HG03139 (cell line): ENCODE results near the gene GAPVD1.
"Not testable (repeated sequence)": the region's sequence is repeated elsewhere in the genome, so short reads cannot be mapped to it uniquely, and the experiment has no call there.

ENCODE experiments used
- ATAC-seq: cut with Tn5 transposase; IDR thresholded peaks from one replicate; pipeline ENCODE4 v1.9.1; 2021; ENCODE audit not compliant: unreplicated experiment

Gene GAPVD1

GRCh38 chr9:125261501-125262293 lies at the start of gene GAPVD1:
Gene GAPVD1, plus strand, starts transcription at chr9:125261826. Its CDS starts 37,096 bp downstream, at chr9:125298922.
- ATAC-seq: peak; percentile 87

GRCh38 chr9:125214186-125214585 lies 47.4 kb upstream of the GAPVD1 start:
- ATAC-seq: no peak

- no peak for ATAC-seq
Observed at GRCh38 chr9:125218621-125219020, 43.0 kb upstream of the GAPVD1 start.

- not testable (repeated sequence) for ATAC-seq
Observed at GRCh38 chr9:125224858-125225257, 36.8 kb upstream of the GAPVD1 start.

GRCh38 chr9:125227761-125228160 lies 33.9 kb upstream of the GAPVD1 start:
- no peak for ATAC-seq

- ATAC-seq: no peak
Observed at GRCh38 chr9:125233678-125234077, 27.9 kb upstream of the GAPVD1 start.

GRCh38 chr9:125234099-125234498 lies 27.5 kb upstream of the GAPVD1 start:
- ATAC-seq: not testable (repeated sequence)

- no peak for ATAC-seq
Observed at GRCh38 chr9:125235804-125236519, 25.7 kb upstream of the GAPVD1 start.

GRCh38 chr9:125236520-125237159 lies 25.0 kb upstream of the GAPVD1 start:
- not testable (repeated sequence) for ATAC-seq

GRCh38 chr9:125238127-125238914 lies 23.3 kb upstream of the GAPVD1 start:
- ATAC-seq: no peak

- no peak for ATAC-seq
Observed at GRCh38 chr9:125238915-125239446, 22.6 kb upstream of the GAPVD1 start.

- ATAC-seq: no peak
Observed at GRCh38 chr9:125239631-125240597, 21.7 kb upstream of the GAPVD1 start.

- no peak for ATAC-seq
Observed at GRCh38 chr9:125240649-125240999, 21.0 kb upstream of the GAPVD1 start.

- ATAC-seq: peak; percentile 92
Observed at GRCh38 chr9:125241000-125241862, 20.4 kb upstream of the GAPVD1 start, which contains the start of gene HSPA5. Gene HSPA5, minus strand, starts transcription at chr9:125241343. Its CDS starts 217 bp downstream, at chr9:125241126.

GRCh38 chr9:125241863-125242739 lies 19.5 kb upstream of the GAPVD1 start:
- ATAC-seq: no peak

- no peak for ATAC-seq
Observed at GRCh38 chr9:125243792-125244260, 17.8 kb upstream of the GAPVD1 start.

GRCh38 chr9:125246261-125246667 lies 15.4 kb upstream of the GAPVD1 start:
- ATAC-seq: no peak
